Tibial nerve (tissue), 4 donors: ENCODE results near the gene MADD. TPM values are rescaled to one million over a fixed set of nuclear protein-coding genes. Genes with fewer than 3 reads are reported as not detected.

Experiments
- DNase-seq, 2 donors: peaks; one replicate each; pipeline ENCODE4 v3.0.0-alpha.2; 2019; ENCODE audit warnings: low spot score in 2 of 2
- H3K27ac ChIP-seq, 4 donors: fragments of 200-600 bp; sonication (generic) in 3 of 4; one replicate each; pipeline ENCODE4 v1.5.1; 2017 to 2019; ENCODE audit warnings: mild to moderate bottlenecking in 1 of 4
- H3K27me3 ChIP-seq, 2 donors: fragments of 200-600 bp; sonication (generic) in 1 of 2; one replicate each; pipeline versions ENCODE4 v1.5.1 to v1.6.0; 2017 to 2019
- H3K36me3 ChIP-seq, 3 donors: fragments of 200-600 bp; sonication (generic); one replicate each; pipeline ENCODE4 v1.5.1; 2018 to 2019
- H3K4me1 ChIP-seq, 4 donors: fragments of 200-600 bp; sonication (generic) in 3 of 4; one replicate each; pipeline ENCODE4 v1.5.1; 2017 to 2019
- H3K4me3 ChIP-seq, 4 donors: fragments of 200-600 bp; sonication (generic) in 3 of 4; one replicate each; pipeline ENCODE4 v1.5.1; 2017 to 2019; ENCODE audit warnings: mild to moderate bottlenecking in 1 of 4, moderate library complexity in 1 of 4
- H3K9me3 ChIP-seq, 4 donors: fragments of 200-600 bp; sonication (generic) in 3 of 4; one replicate each; pipeline ENCODE4 v1.5.1; 2017 to 2019
- CTCF ChIP-seq, 5 experiments: fragments of 200-600 bp in 3 of 5; fragments of 450-650 bp in 2 of 5; sonication (generic) in 3 of 5; IDR thresholded peaks; one replicate each; pipeline ENCODE4 v1.5.1; 2016 to 2019; ENCODE audit warnings: antibody characterized with exemption in 5 of 5, mild to moderate bottlenecking in 3 of 5, moderate library complexity in 2 of 5
- EP300 ChIP-seq, 2 donors: sonication (generic); formaldehyde crosslinking; IDR thresholded peaks; one replicate each; pipeline ENCODE4 v1.6.1; 2017; ENCODE audit warnings: antibody characterized with exemption in 2 of 2, mild to moderate bottlenecking in 1 of 2
- POLR2A ChIP-seq, 2 donors: fragments of 450-650 bp; IDR thresholded peaks; one replicate each; pipeline ENCODE4 v1.6.1; 2017; ENCODE audit warnings: antibody characterized with exemption in 2 of 2, mild to moderate bottlenecking in 2 of 2, moderate library complexity in 2 of 2
- WGBS, 2 donors: methylation state at CpG; one replicate each; pipeline ENCODE4 v1.1.5; 2018; 5-methylcytosine and 5-hydroxymethylcytosine counted together
- total RNA-seq, 4 donors: library from RNA; depleted of rRNA; stranded (reverse); fragments of >200 nt; gene quantifications; one replicate each; pipeline ENCODE4 v1.1.0, GENCODE V29; 2016

Gene MADD
- total RNA-seq, 4 donors from 2014 or later, result 41.9 to 68.0 (median 52.2) TPM

DNA sequence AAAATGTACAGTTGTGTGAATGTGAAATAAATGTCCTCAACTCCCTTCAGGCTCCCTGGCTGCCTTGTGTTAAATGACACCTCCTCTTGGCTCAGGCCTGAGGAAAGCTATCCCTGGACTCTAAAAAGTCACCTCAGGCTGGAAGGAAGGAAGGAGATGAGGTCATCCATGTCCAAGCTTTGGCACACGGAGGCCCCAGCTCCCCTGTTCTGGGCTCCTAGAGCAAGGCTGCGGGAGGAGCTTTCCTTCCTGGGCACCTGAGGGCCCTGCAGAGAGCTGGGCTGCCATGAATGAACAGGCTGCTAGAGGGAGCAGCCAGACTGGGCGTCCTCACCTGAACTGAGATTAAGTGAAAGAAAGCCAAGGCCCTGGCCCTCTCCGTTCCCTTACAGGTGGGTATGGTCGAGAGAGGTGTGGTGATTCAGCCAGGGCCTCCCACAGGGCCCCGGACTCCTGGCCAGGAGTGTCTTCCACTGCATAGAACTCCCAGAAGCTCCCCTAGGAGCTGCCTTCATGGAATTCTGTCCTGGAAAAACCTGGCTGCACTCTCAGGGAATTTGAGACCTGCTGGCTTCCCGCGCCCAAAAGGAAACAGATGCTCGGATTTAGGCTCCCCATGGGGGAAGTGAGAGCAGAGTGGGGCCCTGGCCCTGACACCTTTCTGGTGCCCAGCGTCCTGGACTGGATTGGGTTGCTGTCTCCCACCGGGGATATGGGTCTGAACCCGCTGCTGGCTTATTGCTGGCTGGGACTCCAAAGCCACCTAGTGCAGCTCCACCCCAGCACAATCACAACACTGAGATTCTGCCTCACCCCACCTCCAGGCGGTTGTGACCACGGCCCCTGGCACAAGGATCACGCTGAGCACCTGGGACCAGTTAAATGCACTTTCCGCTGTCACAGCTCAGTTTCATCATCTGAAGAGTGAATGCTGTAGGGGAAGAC lies 60.3 kb downstream of the MADD start:
- H3K27me3 ChIP-seq, result no peaks in the 10 kb centered on the region
- 53 to 66% methylated on average over 7 to 16 of the region's 16 CpGs for WGBS, 2 donors
- H3K27ac ChIP-seq, result no peak overlapping the region
- DNase-seq, result no peak
- H3K36me3 ChIP-seq, result peaks cover 2 to 11% (median 7%) of the 10 kb centered on the region in 3 donors
- peaks cover 0 to 7% (median 0%) of the 10 kb centered on the region in 4 donors for H3K4me1 ChIP-seq
- TF ChIP-seq CTCF (IDR thresholded peaks at IDR 0.05) (no peak), POLR2A (IDR thresholded peaks at IDR 0.05) (no peak), EP300 (IDR thresholded peaks at IDR 0.05) (no peak)
- no peak overlapping the region for H3K4me3 ChIP-seq
- H3K9me3 ChIP-seq, result no peaks in the 10 kb centered on the region

DNA sequence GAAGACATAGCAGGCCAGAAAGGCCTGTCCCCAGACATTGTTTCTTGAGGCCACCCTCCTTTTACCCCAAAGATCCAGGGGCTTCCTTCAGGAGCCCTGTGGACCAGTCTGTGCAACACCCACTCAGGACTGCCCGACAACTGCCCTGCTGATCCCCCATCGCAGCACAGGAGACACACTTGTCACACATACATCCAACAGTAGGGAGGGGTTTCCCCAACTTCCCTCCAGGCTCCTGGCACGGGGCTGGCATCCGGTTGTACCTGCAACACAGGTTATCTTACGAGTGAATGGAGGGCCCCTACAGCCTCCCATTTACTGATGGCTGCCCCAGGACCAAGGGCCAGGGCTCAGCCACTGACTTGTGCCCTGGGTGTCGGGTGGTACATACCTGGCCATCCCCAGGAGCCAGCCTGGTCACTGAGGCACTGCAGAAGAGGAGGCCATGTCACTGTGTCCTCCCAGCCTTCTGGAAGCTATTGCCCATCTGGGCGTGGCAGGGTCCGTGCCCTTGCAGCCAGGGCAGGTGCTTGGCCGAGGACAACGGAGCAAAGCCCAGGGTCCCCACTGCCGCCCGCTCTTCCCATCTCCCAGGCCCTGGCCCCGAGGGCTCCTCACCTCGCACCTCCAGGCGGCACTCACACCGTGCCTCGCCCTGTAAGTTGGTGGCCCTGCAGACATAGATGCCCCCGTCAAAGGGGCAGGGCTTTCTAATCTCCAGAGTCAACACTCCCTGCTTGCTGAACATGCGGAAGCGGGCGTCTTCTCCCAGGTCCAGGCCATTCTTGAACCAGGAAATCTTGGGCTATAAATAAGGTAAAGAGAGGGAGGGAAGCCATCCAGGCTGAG lies 61.7 kb downstream of the MADD start:
- Histone ChIP-seq H3K27ac (no peak overlapping the region), H3K4me3 (no peak overlapping the region), H3K4me1 (peaks cover 0 to 7% (median 0%) of the 10 kb centered on the region in 4 donors), H3K27me3 (no peaks in the 10 kb centered on the region), H3K36me3 (peaks cover 2 to 7% (median 4%) of the 10 kb centered on the region in 3 donors), H3K9me3 (no peaks in the 10 kb centered on the region)
- DNase-seq, result no peak
- TF ChIP-seq CTCF (IDR thresholded peaks at IDR 0.05) (no peak), POLR2A (IDR thresholded peaks at IDR 0.05) (no peak)
- WGBS, 2 donors, result 86 to 87% methylated on average over 13 to 15 of the region's 21 CpGs

- Histone ChIP-seq H3K9me3 (no peaks in the 10 kb centered on the region), H3K4me3 (no peak overlapping the region), H3K36me3 (peaks cover 0 to 7% (median 4%) of the 10 kb centered on the region in 3 donors), H3K4me1 (peaks cover 0 to 7% (median 0%) of the 10 kb centered on the region in 4 donors), H3K27me3 (no peaks in the 10 kb centered on the region), H3K27ac (no peak overlapping the region)
- DNase-seq, result no peak
- 83 to 86% methylated on average over 13 of the region's 13 CpGs for WGBS, 2 donors
- no peak for TF ChIP-seq POLR2A (IDR thresholded peaks at IDR 0.05)
- no peak for TF ChIP-seq EP300 (IDR thresholded peaks at IDR 0.05)
- no peak for TF ChIP-seq CTCF (IDR thresholded peaks at IDR 0.05)
Observed at GRCh38 chr11:47332303-47332711, 62.4 kb downstream of the MADD start.

DNA sequence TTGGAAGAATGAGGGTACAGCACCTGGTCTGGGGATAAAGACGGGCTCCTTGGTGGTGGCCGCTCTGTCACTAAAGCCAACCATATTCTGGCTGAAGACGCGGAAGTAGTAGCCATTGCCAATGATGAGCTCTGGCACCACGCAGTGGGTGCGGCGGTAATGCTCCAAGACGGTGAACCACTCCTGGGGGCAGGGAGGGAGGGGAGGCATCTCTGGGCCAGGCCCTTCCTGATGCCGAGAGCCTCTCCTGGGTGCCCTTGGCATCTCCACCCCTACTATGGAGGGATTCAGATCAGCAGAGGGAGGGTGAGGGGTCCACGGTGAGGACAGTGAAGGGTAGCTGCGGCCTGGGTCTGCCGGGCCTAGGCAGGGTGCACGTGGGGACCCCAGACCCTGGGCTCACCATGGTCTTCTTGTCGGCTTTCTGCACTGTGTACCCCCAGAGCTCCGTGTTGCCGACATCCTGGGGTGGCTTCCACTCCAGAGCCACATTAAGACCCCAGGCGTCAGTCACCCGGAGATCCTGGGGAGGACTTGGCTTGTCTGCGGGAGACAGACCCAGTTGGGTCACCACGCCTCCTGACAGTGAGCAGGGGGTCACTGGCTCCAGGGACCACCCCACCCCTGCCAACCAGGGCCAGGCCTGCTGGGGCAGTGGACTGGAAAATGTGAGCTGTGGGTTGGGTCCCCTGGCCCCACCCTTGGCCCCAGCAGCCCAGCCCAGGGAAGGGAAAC lies 63.0 kb downstream of the MADD start:
- Histone ChIP-seq H3K4me1 (peaks cover 0 to 7% (median 0%) of the 10 kb centered on the region in 4 donors), H3K27ac (no peak overlapping the region), H3K27me3 (no peaks in the 10 kb centered on the region), H3K4me3 (no peak overlapping the region), H3K36me3 (peaks cover 0 to 7% (median 4%) of the 10 kb centered on the region in 3 donors), H3K9me3 (no peaks in the 10 kb centered on the region)
- WGBS, 2 donors, result 87 to 89% methylated on average over 9 to 20 of the region's 20 CpGs
- TF ChIP-seq POLR2A (IDR thresholded peaks at IDR 0.05), result no peak
- no peak for TF ChIP-seq EP300 (IDR thresholded peaks at IDR 0.05)
- TF ChIP-seq CTCF (IDR thresholded peaks at IDR 0.05), result no peak
- DNase-seq, result no peak
